Stimulated activated CD8-positive, alpha-beta memory T cell treated with anti-CD3 and anti-CD28 coated beads, Interleukin-7, amount 100 ng/mL, for 1 hour (primary cell): Measurements from ENCODE around the gene DNAH6.

Source experiments
- DNase-seq, 2 donors: peaks; one replicate each; pipeline ENCODE4 v3.0.0-alpha.2; 2020; ENCODE audit warnings: low read depth in 2 of 2

The DNAH6 gene

DNA sequence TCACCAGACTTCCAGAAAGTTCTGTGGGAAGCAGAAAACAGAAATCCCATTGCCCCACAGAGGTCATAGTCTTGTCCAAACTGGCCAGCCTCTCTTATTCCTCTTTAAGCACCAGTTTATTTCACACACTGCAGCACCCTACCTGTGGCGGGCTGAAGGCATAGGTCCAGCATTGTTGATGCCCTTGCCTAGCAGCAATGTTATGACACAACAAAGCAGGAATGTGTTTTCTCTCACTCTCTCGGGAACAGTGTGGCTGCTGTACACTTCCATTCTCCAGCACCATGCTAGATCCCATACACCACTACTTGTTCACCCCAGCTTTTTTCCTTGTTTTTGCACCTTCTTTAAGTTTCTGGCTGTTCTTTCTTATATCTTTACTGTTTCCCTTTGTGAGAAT is 181.6 kb downstream of the DNAH6 start:
- no peak for DNase-seq

GRCh38 chr2:84700006-84700405 is 183.7 kb downstream of the DNAH6 start:
- DNase-seq: no peak

GRCh38 chr2:84701880-84702279 is 185.6 kb downstream of the DNAH6 start:
- no peak for DNase-seq

GRCh38 chr2:84702941-84703340 is 186.6 kb downstream of the DNAH6 start:
- no peak for DNase-seq

DNA sequence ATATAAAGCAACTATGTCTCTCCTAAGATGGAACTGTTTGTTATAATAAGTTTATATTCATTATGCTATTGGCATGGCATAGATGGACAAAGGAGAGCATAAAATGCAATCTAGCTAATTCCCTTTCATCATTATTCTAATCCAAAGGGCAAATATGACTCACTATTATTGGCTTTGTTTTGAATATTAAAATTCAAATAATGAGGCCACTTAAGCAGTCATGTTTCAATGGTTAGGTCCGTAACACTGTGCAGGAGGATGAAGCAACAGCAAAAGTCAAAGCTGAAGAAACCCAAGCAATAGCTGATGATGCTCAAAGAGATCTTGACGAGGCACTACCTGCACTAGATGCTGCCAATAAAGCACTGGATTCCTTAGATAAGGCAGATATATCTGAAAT is 187.5 kb downstream of the DNAH6 start:
- DNase-seq: no peak

- DNase-seq: no peak
Observed at GRCh38 chr2:84704505-84705244, 188.4 kb downstream of the DNAH6 start.

DNA sequence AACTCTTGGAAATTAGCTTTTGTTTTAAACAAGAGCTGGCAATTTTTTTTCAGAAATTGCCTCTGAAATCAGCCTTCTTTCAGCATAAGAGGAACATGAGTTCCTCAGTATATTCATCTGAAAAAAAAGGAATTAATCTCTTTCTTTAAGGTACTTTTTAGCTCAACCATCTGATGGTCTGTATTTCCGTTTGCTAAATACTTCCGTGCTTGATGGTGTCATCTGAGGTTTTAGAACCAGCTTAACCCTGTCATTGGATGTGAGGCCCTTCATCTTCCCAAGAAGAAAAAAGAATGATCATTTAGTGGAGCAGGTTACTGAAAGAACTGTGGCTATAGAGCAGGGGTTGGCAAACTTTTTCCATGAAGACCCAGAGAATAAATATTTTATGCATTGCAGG is 189.6 kb downstream of the DNAH6 start:
- DNase-seq: no peak

- no peak for DNase-seq
Observed at GRCh38 chr2:84708442-84708841, 192.1 kb downstream of the DNAH6 start.

- DNase-seq: no peak
Observed at GRCh38 chr2:84711651-84712050, 195.4 kb downstream of the DNAH6 start.

GRCh38 chr2:84713441-84713840 is 197.1 kb downstream of the DNAH6 start:
- no peak for DNase-seq

GRCh38 chr2:84716564-84716963 is 200.3 kb downstream of the DNAH6 start:
- DNase-seq: no peak

- no peak for DNase-seq
Observed at GRCh38 chr2:84717302-84717701, 201.0 kb downstream of the DNAH6 start.

- no peak for DNase-seq
Observed at GRCh38 chr2:84719434-84719833, 203.1 kb downstream of the DNAH6 start.

DNA sequence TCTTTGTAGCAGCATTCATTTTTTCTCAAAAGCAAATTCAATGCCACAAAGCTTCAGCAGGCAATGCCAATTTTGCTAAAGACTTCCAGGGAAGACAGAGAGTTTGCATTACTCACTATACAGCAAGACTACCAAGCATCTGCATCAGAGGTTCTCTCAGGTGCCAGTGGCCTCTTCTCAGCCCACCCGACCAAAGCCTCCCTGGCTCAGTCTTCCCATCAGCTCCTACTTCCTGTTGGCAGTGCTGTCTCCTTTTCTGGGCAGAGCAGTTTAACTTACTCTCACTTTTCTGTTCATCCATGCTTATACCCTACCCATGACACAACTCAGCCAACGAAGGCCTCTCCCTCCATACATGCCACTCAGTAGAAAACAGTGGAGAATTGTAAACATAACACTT is 207.5 kb downstream of the DNAH6 start:
- no peak for DNase-seq

DNA sequence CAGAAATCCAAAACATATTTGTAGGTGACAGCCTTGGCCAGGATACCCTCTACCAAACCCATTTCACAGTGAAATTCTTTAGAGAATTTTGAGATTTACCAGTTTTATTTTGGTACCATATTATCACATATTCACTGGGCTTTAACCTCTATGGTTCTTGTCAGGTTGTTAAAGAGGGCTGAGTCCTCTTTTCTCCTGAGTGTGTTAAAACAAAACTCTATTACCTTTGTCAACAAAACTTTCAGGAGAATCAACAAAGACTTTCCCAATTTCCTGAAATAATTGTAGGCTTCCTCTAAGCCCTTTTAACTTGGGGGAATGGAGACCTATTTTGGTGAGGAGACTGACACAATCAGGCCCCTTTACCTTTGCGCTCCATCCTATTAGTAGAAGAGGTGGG is 209.4 kb downstream of the DNAH6 start:
- DNase-seq: no peak

DNA sequence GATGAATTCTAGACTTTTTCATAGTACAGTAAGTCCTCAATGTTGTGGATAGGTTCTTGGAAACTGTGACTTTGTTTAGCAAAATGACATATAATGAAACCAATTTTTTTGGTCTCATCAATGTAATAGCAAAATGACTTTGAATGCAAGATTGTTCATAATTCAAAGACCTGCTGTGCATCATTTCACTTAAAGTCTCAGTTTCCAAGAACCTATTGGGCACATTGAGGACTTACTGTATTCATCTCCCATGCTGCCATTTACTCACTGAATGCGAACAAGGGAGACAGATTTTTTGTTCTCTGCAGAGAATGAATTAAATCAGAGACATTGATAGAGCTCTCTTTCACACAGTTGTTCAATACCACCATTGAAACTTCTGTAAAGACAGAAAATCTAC is 211.0 kb downstream of the DNAH6 start:
- no peak for DNase-seq

GRCh38 chr2:84729224-84729623 is 212.9 kb downstream of the DNAH6 start:
- no peak for DNase-seq

DNA sequence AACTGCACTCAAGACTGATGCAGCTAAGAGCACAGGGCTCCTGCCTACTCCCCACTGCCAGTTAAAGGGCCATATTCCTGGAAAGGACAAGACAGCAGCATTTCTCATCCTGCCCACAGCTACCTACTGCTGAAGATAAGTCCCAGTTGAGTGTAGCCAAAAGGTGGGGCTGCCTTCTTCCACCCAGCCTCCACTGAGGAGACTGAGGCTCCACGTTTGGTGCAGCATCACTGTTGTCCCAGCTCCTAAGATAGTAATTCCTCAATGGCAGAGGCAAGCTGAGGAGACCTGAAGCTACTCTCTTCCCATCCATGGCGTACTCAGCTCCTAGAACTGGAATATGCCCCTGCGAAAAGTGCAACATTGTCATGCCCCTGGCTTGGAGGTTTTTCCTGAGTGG is 214.9 kb downstream of the DNAH6 start:
- DNase-seq: no peak

- DNase-seq: no peak
Observed at GRCh38 chr2:84732897-84733778, 216.8 kb downstream of the DNAH6 start.

GRCh38 chr2:84735389-84735788 is 219.1 kb downstream of the DNAH6 start:
- no peak for DNase-seq

DNA sequence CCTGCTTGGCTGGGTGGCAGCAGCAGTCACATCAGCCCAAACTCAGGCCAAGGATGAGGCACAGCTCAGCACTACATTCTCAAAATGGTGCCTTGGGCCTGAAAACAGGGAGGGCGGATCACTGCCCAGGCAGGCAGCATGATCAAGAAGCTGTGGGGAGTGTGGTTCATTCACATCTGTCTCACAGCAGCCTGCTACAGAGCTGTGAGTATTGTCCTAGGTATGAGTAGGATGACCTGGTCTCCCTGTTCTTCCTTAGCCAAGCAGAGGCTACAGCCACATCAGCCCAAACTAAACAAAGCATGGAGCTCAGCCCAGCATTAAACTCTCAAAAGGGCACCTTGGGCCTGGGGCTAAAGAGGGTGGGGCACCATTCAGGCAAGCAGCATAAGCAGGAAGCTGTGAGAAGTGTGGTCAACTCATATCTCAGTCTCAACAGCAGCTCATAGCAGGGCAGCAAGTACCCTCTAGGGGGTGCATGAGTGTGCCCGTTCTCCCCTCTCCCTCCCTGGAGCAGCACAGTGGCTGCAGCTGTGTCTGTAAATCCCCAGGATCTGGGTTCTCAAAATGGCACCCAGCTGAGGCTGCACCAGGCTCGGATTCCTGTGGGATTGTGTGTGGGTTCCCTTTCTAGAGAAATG is 225.0 kb downstream of the DNAH6 start:
- DNase-seq: peak; percentile 4 to 14

GRCh38 chr2:84748341-84748740 is 232.0 kb downstream of the DNAH6 start:
- DNase-seq: no peak

GRCh38 chr2:84749442-84749841 is 233.1 kb downstream of the DNAH6 start:
- DNase-seq: no peak
